A673 (cell line): ENCODE data around the gene SPRTN. TPM values are rescaled to one million over a fixed set of nuclear protein-coding genes. Genes with fewer than 3 reads are reported as not detected.

Experiments
- BruUV-seq: library from RNA; stranded (reverse); fragments of 400-500 nt; replicated peaks from 2 replicates; lab custom pipeline; 2021; lab: Mats Ljungman, UMichigan
- CTCF ChIA-PET: fragments of 300-600 bp; sonication (Branson Sonifier 250); formaldehyde crosslinking; loops from one replicate; lab custom pipeline; 2022; ENCODE audit warnings: antibody characterized with exemption; lab: Charles Lee
- POLR2A ChIA-PET: fragments of 300-600 bp; sonication (Branson Sonifier 250); formaldehyde crosslinking; loops from one replicate; lab custom pipeline; 2022; ENCODE audit warnings: antibody characterized with exemption; ENCODE audit not compliant: low non-redundant PET; lab: Charles Lee
- DNase-seq: peaks from one replicate; pipeline ENCODE4 v3.0.0-alpha.2; 2015; ENCODE audit warnings: low spot score
- H3K27ac ChIP-seq: fragments of 200-600 bp; sonication (generic); 2 replicates; pipeline ENCODE4 v1.5.1; 2016; ENCODE audit warnings: mixed run types, low read depth, mild to moderate bottlenecking, mixed read lengths, antibody characterized with exemption, low read length; ENCODE audit not compliant: poor library complexity, severe bottlenecking
- H3K27me3 ChIP-seq: fragments of 200-600 bp; sonication (generic); replicated peaks from 2 replicates; pipeline ENCODE4 v1.6.1; 2017; ENCODE audit warnings: mixed run types, low read depth, mild to moderate bottlenecking, mixed read lengths, antibody characterized with exemption, low read length; ENCODE audit not compliant: insufficient read depth, poor library complexity
- H3K36me3 ChIP-seq: fragments of 200-600 bp; sonication (generic); 2 replicates; pipeline ENCODE4 v1.6.1; 2016; ENCODE audit warnings: mixed run types, mild to moderate bottlenecking, mixed read lengths, antibody characterized with exemption, low read length; ENCODE audit not compliant: insufficient read depth, poor library complexity, severe bottlenecking
- H3K4me1 ChIP-seq: fragments of 200-600 bp; sonication (generic); 2 replicates; pipeline ENCODE4 v1.6.1; 2017; ENCODE audit warnings: mixed run types, mild to moderate bottlenecking, mixed read lengths, antibody characterized with exemption, low read length; ENCODE audit not compliant: insufficient read depth, poor library complexity, severe bottlenecking
- H3K4me3 ChIP-seq: fragments of 200-600 bp; sonication (generic); 2 replicates; pipeline ENCODE4 v1.5.1; 2016; ENCODE audit warnings: low read depth, mixed run types, mild to moderate bottlenecking, mixed read lengths, low read length; ENCODE audit not compliant: poor library complexity, severe bottlenecking
- H3K9me3 ChIP-seq: fragments of 200-600 bp; sonication (generic); 2 replicates; pipeline ENCODE4 v1.6.1; 2016; ENCODE audit warnings: mixed run types, low read depth, mild to moderate bottlenecking, mixed read lengths, antibody characterized with exemption, low read length; ENCODE audit not compliant: poor library complexity, severe bottlenecking
- CTCF ChIP-seq: fragments of 300-800, 200-600 bp; sonication (generic); conservative IDR thresholded peaks from 2 replicates; pipeline ENCODE4 v1.5.1; 2017; ENCODE audit warnings: low read depth, mild to moderate bottlenecking, antibody characterized with exemption, low read length, moderate library complexity, mixed read lengths
- EZH2 ChIP-seq: fragments of 200-600 bp; sonication (generic); IDR thresholded peaks from 2 replicates; pipeline ENCODE4 v1.6.1; 2017; ENCODE audit warnings: borderline replicate concordance, low read depth, mild to moderate bottlenecking, mixed read lengths, antibody characterized with exemption, low read length; ENCODE audit not compliant: poor library complexity, severe bottlenecking
- intact Hi-C: fragments of 100-400 bp; cut with micrococcal nuclease; formaldehyde crosslinking; loops from one replicate; pipeline ENCODE4 v1.10.0; 2022; ENCODE audit not compliant: unreplicated experiment
- total RNA-seq: library from RNA; stranded (reverse); gene quantifications from 2 replicates; pipeline ENCODE4 v1.2.3, GENCODE V29; 2021

The SPRTN gene
- total RNA-seq, 1 experiment from 2014 or later, result 27.2 TPM

GRCh38 chr1:231384696-231385415 lies 46.8 kb downstream of the SPRTN start:
- intact Hi-C loops, result no loop called here
- H3K4me1 ChIP-seq, result peaks cover 24% of the 10 kb centered on the region
- ChIA-PET CTCF (no interaction called here), POLR2A (no interaction called here)
- no peak for DNase-seq
- no peak overlapping the region for H3K4me3 ChIP-seq
- no peaks in the 10 kb centered on the region for H3K9me3 ChIP-seq
- H3K36me3 ChIP-seq, result no peaks in the 10 kb centered on the region
- no TSS peak for BruUV-seq
- no peak overlapping the region for H3K27ac ChIP-seq
- TF ChIP-seq CTCF, result no peak
- TF ChIP-seq EZH2, result no peak
- no peaks in the 10 kb centered on the region for H3K27me3 ChIP-seq

- no peak for TF ChIP-seq CTCF
- TF ChIP-seq EZH2, result no peak
- DNase-seq, result no peak
Observed at GRCh38 chr1:231385416-231385748, 47.3 kb downstream of the SPRTN start.

GRCh38 chr1:231386466-231386865 lies 48.4 kb downstream of the SPRTN start:
- Histone ChIP-seq H3K4me1 (peaks cover 24% of the 10 kb centered on the region), H3K27ac (no peak overlapping the region), H3K9me3 (no peaks in the 10 kb centered on the region), H3K36me3 (no peaks in the 10 kb centered on the region), H3K4me3 (no peak overlapping the region), H3K27me3 (no peaks in the 10 kb centered on the region)
- CTCF ChIA-PET, result no interaction called here
- TF ChIP-seq CTCF, result no peak
- TF ChIP-seq EZH2, result no peak
- POLR2A ChIA-PET, result no interaction called here
- no TSS peak for BruUV-seq
- intact Hi-C loops, result no loop called here
- no peak for DNase-seq

More at GRCh38 chr1:231385416-231385748, 47.3 kb downstream of the SPRTN start:
- Histone ChIP-seq H3K4me3 (no peak overlapping the region), H3K4me1 (peaks cover 24% of the 10 kb centered on the region), H3K27ac (no peak overlapping the region), H3K9me3 (no peaks in the 10 kb centered on the region), H3K36me3 (no peaks in the 10 kb centered on the region), H3K27me3 (no peaks in the 10 kb centered on the region)
- intact Hi-C loops, result no loop called here
- POLR2A ChIA-PET, result no interaction called here
- CTCF ChIA-PET, result no interaction called here
- no TSS peak for BruUV-seq
